Urothelium cell line (cell line): ENCODE measurements around the gene SOCS1.

Source experiments
- DNase-seq: peaks from one replicate; pipeline ENCODE4 v3.0.0; 2011; ENCODE audit warnings: low spot score, mixed read lengths
- FAIRE-seq: peaks from 2 replicates; lab custom pipeline; 2011; peaks lifted over from hg19 to GRCh38; lab: Jason Lieb, UNC

The SOCS1 gene

GRCh38 chr16:11263737-11264136 is 7.7 kb upstream of the SOCS1 start:
- no peak for DNase-seq
- no peak for FAIRE-seq

GRCh38 chr16:11262915-11263314 is 6.9 kb upstream of the SOCS1 start:
- FAIRE-seq: no peak
- DNase-seq: no peak

- FAIRE-seq (no peak), DNase-seq (no peak)
These were observed 4.6 kb upstream of the SOCS1 start for GRCh38 chr16:11260596-11260966.

- FAIRE-seq (no peak), DNase-seq (no peak)
These were observed 3.9 kb upstream of the SOCS1 start for GRCh38 chr16:11259655-11260595.

- DNase-seq (no peak), FAIRE-seq (no peak)
These were observed 2.8 kb upstream of the SOCS1 start for GRCh38 chr16:11258553-11259492.

- FAIRE-seq (no peak), DNase-seq (peak; percentile 85)
These were observed 1.3 kb upstream of the SOCS1 start for GRCh38 chr16:11257131-11257938.

- peak; percentile 59 for DNase-seq
- FAIRE-seq: no peak
These were observed 692 bp upstream of the SOCS1 start for GRCh38 chr16:11256661-11257130.

GRCh38 chr16:11254913-11255736 is 879 bp downstream of the SOCS1 start:
- FAIRE-seq: no peak
- DNase-seq: peak; percentile 67

- no peak for FAIRE-seq
- no peak for DNase-seq
These were observed 1.8 kb downstream of the SOCS1 start for GRCh38 chr16:11253995-11254912.

GRCh38 chr16:11253009-11253994 is 2.7 kb downstream of the SOCS1 start:
- no peak for DNase-seq
- no peak for FAIRE-seq

GRCh38 chr16:11252482-11252931 is 3.5 kb downstream of the SOCS1 start:
- DNase-seq (no peak), FAIRE-seq (no peak)

- FAIRE-seq (no peak), DNase-seq (peak; percentile 83)
These were observed 4.2 kb downstream of the SOCS1 start for GRCh38 chr16:11251525-11252481.

GRCh38 chr16:11250786-11251524 is 5.0 kb downstream of the SOCS1 start:
- FAIRE-seq: no peak
- DNase-seq: no peak

GRCh38 chr16:11250091-11250785 is 5.8 kb downstream of the SOCS1 start:
- FAIRE-seq: no peak

More at GRCh38 chr16:11250091-11250785, 5.8 kb downstream of the SOCS1 start:
- DNase-seq: no peak
